ENCODE results near the gene LGALSL. TPM values are rescaled to one million over a fixed set of nuclear protein-coding genes. Genes with fewer than 3 reads are reported as not detected.

The LGALSL gene
- 23.9 TPM for polyA plus RNA-seq (2013, experiment 1 of 2)
- 24.5 TPM for polyA plus RNA-seq (2013, experiment 2 of 2)

DNA sequence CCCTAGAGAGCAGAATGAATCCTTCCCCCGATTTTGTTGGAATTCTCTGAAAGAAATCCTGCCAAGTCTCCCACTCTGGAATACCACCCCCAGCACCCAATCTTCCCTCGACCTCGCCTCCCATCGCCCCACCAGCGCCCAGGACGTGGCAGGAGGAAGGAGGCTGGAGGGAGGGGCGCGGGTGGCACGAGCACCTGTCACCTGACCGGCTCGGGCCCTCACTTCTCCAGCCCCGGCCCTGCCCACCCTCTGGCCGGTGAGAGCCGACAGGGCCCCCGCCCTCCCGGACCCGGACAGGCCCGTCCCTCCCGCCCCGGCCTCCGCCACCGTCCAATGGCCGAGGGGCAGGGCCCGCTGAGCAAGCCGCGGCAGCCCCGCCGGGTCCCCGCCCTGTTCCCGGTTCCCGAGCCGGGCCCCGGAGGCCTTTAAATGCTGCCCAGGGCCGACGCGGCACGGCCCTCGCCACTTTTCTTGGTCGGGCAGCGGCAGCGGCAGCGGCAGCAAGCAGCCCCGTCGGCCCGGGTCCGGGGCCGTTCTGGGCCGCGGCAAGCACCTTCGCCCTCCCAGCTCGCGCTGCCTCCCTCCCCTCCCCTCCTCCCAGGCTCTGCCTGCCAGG lies at the start of gene LGALSL:
TSS of gene LGALSL (plus strand) at position 393 of the 616 bp plus-strand sequence. CDS start 384 bp downstream, outside the sequence.
- Histone ChIP-seq H4K91ac (ENCODE audit: low read depth, low read length, poor library complexity) (no peak within 1 kb of the TSS), H3K4ac (ENCODE audit: low read length) (peak within 1 kb of the TSS; percentile 2), H3K14ac (ENCODE audit: low read length) (peak within 1 kb of the TSS; percentile 73), H3K4me1 (ENCODE audit: control insufficient read depth in 2 of 2, insufficient read depth in 1 of 2, low read depth in 1 of 2, low read length in 2 of 2) (peaks cover 5 to 7% of the 10 kb centered on the region in 2 donors), H3K23ac (ENCODE audit: low read depth, low read length, poor library complexity) (peak within 1 kb of the TSS; percentile 76), H2BK5ac (ENCODE audit: low read length) (peak within 1 kb of the TSS; percentile 98), H3K4me2 (ENCODE audit: insufficient read depth, low read length, poor library complexity, severe bottlenecking) (peak within 1 kb of the TSS; percentile 87), H2BK120ac (ENCODE audit: low read depth, low read length) (peak within 1 kb of the TSS; percentile 90), H3K18ac (ENCODE audit: low read length) (peak within 1 kb of the TSS; percentile 98), H3K4me3 (ENCODE audit: low read length in 2 of 2) (peak within 1 kb of the TSS; percentile 67 to 98), H3K27ac (replicated peaks; ENCODE audit: low read length) (peak within 1 kb of the TSS; percentile 95), H3K27me3 (ENCODE audit: control insufficient read depth in 3 of 3, insufficient read depth in 3 of 3, low read depth in 1 of 3, low read length in 3 of 3) (no peaks in the 10 kb centered on the region), H3K79me1 (ENCODE audit: low read depth, low read length) (peaks cover 2% of the 10 kb centered on the region), H2AFZ (ENCODE audit: low read length) (peak within 1 kb of the TSS; percentile 96), H4K8ac (ENCODE audit: low read depth, low read length) (no peak within 1 kb of the TSS), H2BK15ac (ENCODE audit: low read length) (peak within 1 kb of the TSS; percentile 15), H2BK12ac (ENCODE audit: low read length) (peak within 1 kb of the TSS; percentile 78), H3K9me3 (replicated peaks in 1 of 2; ENCODE audit: control insufficient read depth in 2 of 2, insufficient read depth in 1 of 2, low read depth in 1 of 2, low read length in 2 of 2) (no peaks in the 10 kb centered on the region), H3K36me3 (replicated peaks in 1 of 2; ENCODE audit: control insufficient read depth in 2 of 2, insufficient read depth in 2 of 2, low read length in 2 of 2) (peaks cover 14 to 35% of the 10 kb centered on the region in 2 donors), H3K9ac (ENCODE audit: low read depth, low read length, poor library complexity) (peak within 1 kb of the TSS; percentile 91), H2AK5ac (ENCODE audit: low read depth, low read length) (no peak within 1 kb of the TSS)
- DNase-seq (ENCODE audit: low spot score): peak; percentile 76
- no CpG with 5 or more reads among the region's 52 CpGs for WGBS, 2 donors (ENCODE audit: extremely low coverage in 2 of 2, insufficient read length in 2 of 2, insufficient replicate concordance in 1 of 2)

DNA sequence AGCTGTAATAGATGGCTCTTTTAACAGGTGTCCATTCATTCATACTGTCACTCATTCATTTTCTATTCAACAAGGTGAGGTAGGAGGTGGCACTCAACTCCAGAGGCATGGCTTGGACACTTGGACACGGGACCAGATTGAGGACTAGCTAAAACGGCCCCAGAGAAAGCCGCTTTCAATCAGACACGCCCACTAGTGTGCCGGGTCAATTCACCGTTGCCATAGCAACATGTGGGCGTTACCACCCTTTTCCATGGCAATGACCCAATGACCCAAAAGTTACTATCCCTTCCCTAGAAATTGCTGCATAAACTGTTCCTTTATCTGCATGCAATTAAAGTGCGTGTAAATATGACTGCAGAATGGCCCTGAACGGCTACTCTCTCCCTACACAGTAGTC lies 49.2 kb upstream of the LGALSL start:
- no peaks in the 10 kb centered on the region for H3K27me3 ChIP-seq (ENCODE audit: control insufficient read depth in 3 of 3, insufficient read depth in 3 of 3, low read depth in 1 of 3, low read length in 3 of 3)
- H2BK120ac ChIP-seq (ENCODE audit: low read depth, low read length): peak overlapping the region; percentile 19
- H3K36me3 ChIP-seq (replicated peaks in 1 of 2; ENCODE audit: control insufficient read depth in 2 of 2, insufficient read depth in 2 of 2, low read length in 2 of 2): no peaks in the 10 kb centered on the region
- H3K4me1 ChIP-seq (ENCODE audit: control insufficient read depth in 2 of 2, insufficient read depth in 1 of 2, low read depth in 1 of 2, low read length in 2 of 2): peaks cover 43 to 51% of the 10 kb centered on the region in 2 donors
- no peak overlapping the region for H3K9ac ChIP-seq (ENCODE audit: low read depth, low read length, poor library complexity)
- H3K4me2 ChIP-seq (ENCODE audit: insufficient read depth, low read length, poor library complexity, severe bottlenecking): peak overlapping the region; percentile 65
- peak overlapping the region; percentile 44 for H2BK5ac ChIP-seq (ENCODE audit: low read length)
- H2AFZ ChIP-seq (ENCODE audit: low read length): peak overlapping the region; percentile 37
- peak overlapping the region; percentile 99 for H3K27ac ChIP-seq (replicated peaks; ENCODE audit: low read length)
- WGBS, 2 donors (ENCODE audit: extremely low coverage in 2 of 2, insufficient read length in 2 of 2, insufficient replicate concordance in 1 of 2): no CpG with 5 or more reads among the region's 9 CpGs
- peak; percentile 67 for DNase-seq (ENCODE audit: low spot score)
- H4K8ac ChIP-seq (ENCODE audit: low read depth, low read length): no peak overlapping the region
- no peaks in the 10 kb centered on the region for H3K79me1 ChIP-seq (ENCODE audit: low read depth, low read length)
- no peaks in the 10 kb centered on the region for H3K9me3 ChIP-seq (replicated peaks in 1 of 2; ENCODE audit: control insufficient read depth in 2 of 2, insufficient read depth in 1 of 2, low read depth in 1 of 2, low read length in 2 of 2)
- H4K91ac ChIP-seq (ENCODE audit: low read depth, low read length, poor library complexity): peak overlapping the region; percentile 99
- H3K4me3 ChIP-seq (ENCODE audit: low read length in 2 of 2): peak overlapping the region; percentile 20 to 33
- no peak overlapping the region for H3K4ac ChIP-seq (ENCODE audit: low read length)
- no peak overlapping the region for H2BK15ac ChIP-seq (ENCODE audit: low read length)
- no peak overlapping the region for H2BK12ac ChIP-seq (ENCODE audit: low read length)
- peak overlapping the region; percentile 96 for H3K18ac ChIP-seq (ENCODE audit: low read length)
- H2AK5ac ChIP-seq (ENCODE audit: low read depth, low read length): no peak overlapping the region
- H3K23ac ChIP-seq (ENCODE audit: low read depth, low read length, poor library complexity): no peak overlapping the region
- H3K14ac ChIP-seq (ENCODE audit: low read length): no peak overlapping the region

DNA sequence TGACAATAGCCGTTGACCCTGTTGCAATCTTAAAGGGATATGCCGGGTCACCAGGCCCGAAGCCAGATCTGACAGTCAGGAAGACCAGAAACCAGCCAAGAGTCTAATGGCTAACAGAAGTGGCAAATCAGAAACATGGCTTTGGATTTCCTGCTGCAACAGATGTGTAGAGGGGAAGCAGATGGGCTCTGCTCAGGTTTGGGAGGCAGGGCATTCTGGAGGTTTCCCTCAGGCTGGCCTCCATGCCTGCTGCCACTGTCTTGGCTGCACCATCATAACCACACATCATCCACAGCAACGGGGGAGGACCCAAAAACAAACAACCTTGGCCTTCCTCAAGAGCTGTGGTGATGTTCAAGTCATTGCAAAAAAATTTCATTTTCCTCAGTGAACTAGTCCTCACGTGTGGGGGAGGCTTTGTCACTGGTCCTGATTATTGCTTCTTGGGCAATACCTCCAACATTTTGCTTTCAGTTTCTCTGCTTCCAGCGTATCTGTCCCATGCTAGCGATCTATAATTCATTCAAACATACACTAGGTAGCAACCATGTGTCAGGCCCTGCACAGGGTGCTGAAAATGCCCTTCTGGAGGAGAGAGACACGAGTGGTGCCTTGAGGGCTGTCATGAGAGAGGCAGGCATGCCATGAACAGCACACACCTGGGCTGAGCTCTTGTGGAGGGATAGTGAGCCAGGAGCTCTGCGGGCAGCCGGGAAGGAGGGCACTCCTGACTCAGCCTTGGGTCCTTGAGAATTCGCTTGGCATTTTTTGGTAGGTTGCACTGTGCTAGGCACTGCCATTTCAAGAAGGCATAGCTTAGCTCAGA lies 48.2 kb upstream of the LGALSL start:
- Histone ChIP-seq H3K79me1 (ENCODE audit: low read depth, low read length) (no peaks in the 10 kb centered on the region), H3K4me1 (ENCODE audit: control insufficient read depth in 2 of 2, insufficient read depth in 1 of 2, low read depth in 1 of 2, low read length in 2 of 2) (peaks cover 39 to 44% of the 10 kb centered on the region in 2 donors), H2BK15ac (ENCODE audit: low read length) (peak overlapping the region; percentile 33), H4K8ac (ENCODE audit: low read depth, low read length) (no peak overlapping the region), H3K14ac (ENCODE audit: low read length) (no peak overlapping the region), H2BK12ac (ENCODE audit: low read length) (peak overlapping the region; percentile 8), H2BK120ac (ENCODE audit: low read depth, low read length) (no peak overlapping the region), H3K27ac (replicated peaks; ENCODE audit: low read length) (no peak overlapping the region), H3K23ac (ENCODE audit: low read depth, low read length, poor library complexity) (no peak overlapping the region), H3K4me3 (ENCODE audit: low read length in 2 of 2) (no peak overlapping the region), H3K36me3 (replicated peaks in 1 of 2; ENCODE audit: control insufficient read depth in 2 of 2, insufficient read depth in 2 of 2, low read length in 2 of 2) (no peaks in the 10 kb centered on the region), H2AK5ac (ENCODE audit: low read depth, low read length) (peak overlapping the region; percentile 50), H4K91ac (ENCODE audit: low read depth, low read length, poor library complexity) (peak overlapping the region; percentile 27), H3K27me3 (ENCODE audit: control insufficient read depth in 3 of 3, insufficient read depth in 3 of 3, low read depth in 1 of 3, low read length in 3 of 3) (no peaks in the 10 kb centered on the region), H3K9me3 (replicated peaks in 1 of 2; ENCODE audit: control insufficient read depth in 2 of 2, insufficient read depth in 1 of 2, low read depth in 1 of 2, low read length in 2 of 2) (no peaks in the 10 kb centered on the region), H3K4ac (ENCODE audit: low read length) (no peak overlapping the region), H3K4me2 (ENCODE audit: insufficient read depth, low read length, poor library complexity, severe bottlenecking) (no peak overlapping the region), H2BK5ac (ENCODE audit: low read length) (no peak overlapping the region), H3K18ac (ENCODE audit: low read length) (peak overlapping the region; percentile 66), H2AFZ (ENCODE audit: low read length) (peak overlapping the region; percentile 38), H3K9ac (ENCODE audit: low read depth, low read length, poor library complexity) (no peak overlapping the region)
- DNase-seq (ENCODE audit: low spot score): no peak
- WGBS, 2 donors (ENCODE audit: extremely low coverage in 2 of 2, insufficient read length in 2 of 2, insufficient replicate concordance in 1 of 2): no CpG with 5 or more reads among the region's 11 CpGs

DNA sequence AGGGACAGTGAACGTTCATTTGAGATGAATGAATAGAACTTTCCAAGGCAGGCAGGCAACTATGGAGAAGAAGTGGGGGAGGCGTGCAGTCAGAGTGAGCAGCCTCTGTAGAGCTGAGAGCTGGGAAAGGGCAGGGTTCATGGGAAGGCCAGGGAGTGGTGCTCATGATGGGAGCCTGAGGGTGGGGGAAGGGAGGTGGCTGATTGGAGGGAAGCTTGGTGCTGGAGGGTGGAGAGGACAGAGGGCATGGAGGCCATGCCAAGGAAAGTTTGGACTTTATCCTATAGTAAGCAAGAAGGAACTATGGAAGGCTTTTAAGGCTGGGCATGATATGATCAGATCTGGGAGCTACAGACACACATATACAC lies 47.6 kb upstream of the LGALSL start:
- no peak overlapping the region for H2AK5ac ChIP-seq (ENCODE audit: low read depth, low read length)
- H2BK120ac ChIP-seq (ENCODE audit: low read depth, low read length): no peak overlapping the region
- no peak overlapping the region for H2BK5ac ChIP-seq (ENCODE audit: low read length)
- H4K91ac ChIP-seq (ENCODE audit: low read depth, low read length, poor library complexity): peak overlapping the region; percentile 27
- DNase-seq (ENCODE audit: low spot score): no peak
- peaks cover 33 to 38% of the 10 kb centered on the region in 2 donors for H3K4me1 ChIP-seq (ENCODE audit: control insufficient read depth in 2 of 2, insufficient read depth in 1 of 2, low read depth in 1 of 2, low read length in 2 of 2)
- no peak overlapping the region for H3K4ac ChIP-seq (ENCODE audit: low read length)
- no peak overlapping the region for H3K14ac ChIP-seq (ENCODE audit: low read length)
- H3K18ac ChIP-seq (ENCODE audit: low read length): no peak overlapping the region
- no peak overlapping the region for H2BK12ac ChIP-seq (ENCODE audit: low read length)
- H3K79me1 ChIP-seq (ENCODE audit: low read depth, low read length): no peaks in the 10 kb centered on the region
- H3K4me2 ChIP-seq (ENCODE audit: insufficient read depth, low read length, poor library complexity, severe bottlenecking): no peak overlapping the region
- H3K27me3 ChIP-seq (ENCODE audit: control insufficient read depth in 3 of 3, insufficient read depth in 3 of 3, low read depth in 1 of 3, low read length in 3 of 3): no peaks in the 10 kb centered on the region
- H3K9ac ChIP-seq (ENCODE audit: low read depth, low read length, poor library complexity): no peak overlapping the region
- H4K8ac ChIP-seq (ENCODE audit: low read depth, low read length): no peak overlapping the region
- H3K23ac ChIP-seq (ENCODE audit: low read depth, low read length, poor library complexity): no peak overlapping the region
- H3K4me3 ChIP-seq (ENCODE audit: low read length in 2 of 2): no peak overlapping the region
- no peaks in the 10 kb centered on the region for H3K36me3 ChIP-seq (replicated peaks in 1 of 2; ENCODE audit: control insufficient read depth in 2 of 2, insufficient read depth in 2 of 2, low read length in 2 of 2)
- no peak overlapping the region for H2BK15ac ChIP-seq (ENCODE audit: low read length)
- no CpG with 5 or more reads among the region's 2 CpGs for WGBS, 2 donors (ENCODE audit: extremely low coverage in 2 of 2, insufficient read length in 2 of 2, insufficient replicate concordance in 1 of 2)
- H3K27ac ChIP-seq (replicated peaks; ENCODE audit: low read length): no peak overlapping the region
- H2AFZ ChIP-seq (ENCODE audit: low read length): peak overlapping the region; percentile 0
- H3K9me3 ChIP-seq (replicated peaks in 1 of 2; ENCODE audit: control insufficient read depth in 2 of 2, insufficient read depth in 1 of 2, low read depth in 1 of 2, low read length in 2 of 2): no peaks in the 10 kb centered on the region
